HUES48 (cell line): ENCODE data around the gene TBCE.
"Not testable (repeated sequence)": the region's sequence is repeated elsewhere in the genome, so short reads cannot be mapped to it uniquely, and the experiment has no call there.

Experiments used
- H3K27ac ChIP-seq: one replicate; pipeline ENCODE4 v1.7.0; 2013; ENCODE audit warnings: low read depth, low read length, inconsistent platforms
- H3K27me3 ChIP-seq: 2 replicates; pipeline ENCODE4 v1.6.1; 2013; ENCODE audit warnings: mild to moderate bottlenecking, low read length; ENCODE audit not compliant: control insufficient read depth, insufficient read depth
- H3K36me3 ChIP-seq: 2 replicates; pipeline ENCODE4 v1.6.1; 2013; ENCODE audit warnings: low read length; ENCODE audit not compliant: control insufficient read depth, insufficient read depth
- H3K4me1 ChIP-seq: 2 replicates; pipeline ENCODE4 v1.6.1; 2013; ENCODE audit warnings: mild to moderate bottlenecking, low read length; ENCODE audit not compliant: control insufficient read depth, insufficient read depth
- H3K4me3 ChIP-seq: 2 replicates; pipeline ENCODE4 v1.5.1; 2013; ENCODE audit warnings: mild to moderate bottlenecking, low read depth, low read length
- H3K9ac ChIP-seq: 2 replicates; pipeline ENCODE4 v1.6.1; 2013; ENCODE audit warnings: mild to moderate bottlenecking, low read depth, low read length, moderate library complexity
- H3K9me3 ChIP-seq: 2 replicates; pipeline ENCODE4 v1.6.1; 2013; ENCODE audit warnings: low read length; ENCODE audit not compliant: control insufficient read depth, insufficient read depth

Gene TBCE

GRCh38 chr1:235357485-235358373 is 9.5 kb upstream of the TBCE start:
- Histone ChIP-seq H3K9ac (no peak overlapping the region), H3K27ac (no peak overlapping the region), H3K9me3 (no peaks in the 10 kb centered on the region), H3K4me1 (no peaks in the 10 kb centered on the region), H3K27me3 (no peaks in the 10 kb centered on the region), H3K36me3 (no peaks in the 10 kb centered on the region), H3K4me3 (no peak overlapping the region)

- no peaks in the 10 kb centered on the region for H3K36me3 ChIP-seq
- H3K9ac ChIP-seq: no peak overlapping the region
- H3K4me1 ChIP-seq: no peaks in the 10 kb centered on the region
- no peaks in the 10 kb centered on the region for H3K9me3 ChIP-seq
- no peaks in the 10 kb centered on the region for H3K27me3 ChIP-seq
- H3K4me3 ChIP-seq: no peak overlapping the region
- no peak overlapping the region for H3K27ac ChIP-seq
These were observed 8.3 kb upstream of the TBCE start for GRCh38 chr1:235358899-235359298.

GRCh38 chr1:235364189-235364588 is 3.0 kb upstream of the TBCE start:
- not testable (repeated sequence) for H3K4me3 ChIP-seq, H3K27me3 ChIP-seq, H3K36me3 ChIP-seq, H3K27ac ChIP-seq, H3K9ac ChIP-seq, H3K9me3 ChIP-seq, H3K4me1 ChIP-seq

- H3K4me3 ChIP-seq: peak overlapping the region; percentile 92; the same call in 1 of the 2 replicates
- H3K27me3 ChIP-seq: no peaks in the 10 kb centered on the region
- no peaks in the 10 kb centered on the region for H3K9me3 ChIP-seq
- H3K9ac ChIP-seq: no peak overlapping the region
- 0 out of 2 replicates have a peak, but pooled peaks cover 4% of the 10 kb centered on the region for H3K36me3 ChIP-seq
- H3K27ac ChIP-seq: no peak overlapping the region
- H3K4me1 ChIP-seq: 0 out of 2 replicates have a peak, but pooled peaks cover 5% of the 10 kb centered on the region
These were observed 941 bp upstream of the TBCE start for GRCh38 chr1:235366286-235366685.

- no peaks in the 10 kb centered on the region for H3K27me3 ChIP-seq
- no peak overlapping the region for H3K9ac ChIP-seq
- H3K27ac ChIP-seq: no peak overlapping the region
- H3K4me3 ChIP-seq: peak overlapping the region; percentile 92
- H3K36me3 ChIP-seq: 0 out of 2 replicates have a peak, but pooled peaks cover 4% of the 10 kb centered on the region
- H3K9me3 ChIP-seq: no peaks in the 10 kb centered on the region
- 0 out of 2 replicates have a peak, but pooled peaks cover 5% of the 10 kb centered on the region for H3K4me1 ChIP-seq
These were observed 1.2 kb downstream of the TBCE start for GRCh38 chr1:235368428-235368827.

- Histone ChIP-seq H3K9ac (no peak overlapping the region), H3K36me3 (0 out of 2 replicates have a peak, but pooled peaks cover 4% of the 10 kb centered on the region), H3K27ac (no peak overlapping the region), H3K9me3 (no peaks in the 10 kb centered on the region), H3K4me3 (no peak overlapping the region), H3K4me1 (0 out of 2 replicates have a peak, but pooled peaks cover 5% of the 10 kb centered on the region), H3K27me3 (no peaks in the 10 kb centered on the region)
These were observed 2.6 kb downstream of the TBCE start for GRCh38 chr1:235369802-235370201.

- Histone ChIP-seq H3K9ac (no peak overlapping the region), H3K27me3 (no peaks in the 10 kb centered on the region), H3K4me3 (no peak overlapping the region), H3K36me3 (peaks cover 20% of the 10 kb centered on the region), H3K4me1 (no peaks in the 10 kb centered on the region), H3K9me3 (no peaks in the 10 kb centered on the region), H3K27ac (no peak overlapping the region)
These were observed 8.8 kb downstream of the TBCE start for GRCh38 chr1:235375919-235376605.

GRCh38 chr1:235378134-235378735 is 11.0 kb downstream of the TBCE start:
- peaks cover 24% of the 10 kb centered on the region for H3K36me3 ChIP-seq
- not testable (repeated sequence) for H3K27me3 ChIP-seq, H3K4me1 ChIP-seq, H3K4me3 ChIP-seq, H3K9ac ChIP-seq, H3K9me3 ChIP-seq, H3K27ac ChIP-seq

GRCh38 chr1:235381955-235382739 is 14.9 kb downstream of the TBCE start:
- H3K27me3 ChIP-seq, H3K9me3 ChIP-seq, H3K4me1 ChIP-seq, H3K4me3 ChIP-seq, H3K27ac ChIP-seq, H3K9ac ChIP-seq: not testable (repeated sequence)
- H3K36me3 ChIP-seq: peaks cover 20% of the 10 kb centered on the region

- not testable (repeated sequence) for H3K27me3 ChIP-seq, H3K9ac ChIP-seq, H3K4me3 ChIP-seq, H3K27ac ChIP-seq, H3K4me1 ChIP-seq, H3K36me3 ChIP-seq
- peaks cover 15% of the 10 kb centered on the region for H3K9me3 ChIP-seq
These were observed 18.4 kb downstream of the TBCE start for GRCh38 chr1:235385633-235386032.
